Activated CD4-positive, alpha-beta T cell treated with anti-CD3 and anti-CD28 coated beads, Interleukin-2, amount 10 ng/mL, durations not matched to agents 7 days and 5 days (primary cell): Measurements from ENCODE around the gene PALS2. TPM values are rescaled to one million over a fixed set of nuclear protein-coding genes. Genes with fewer than 3 reads are reported as not detected.

ENCODE experiments used
- CTCF ChIA-PET: fragments of 350-600 bp; sonication (Branson Sonifier 250); formaldehyde crosslinking; loops from one replicate; lab custom pipeline; 2021; ENCODE audit warnings: antibody characterized with exemption; lab: Charles Lee
- POLR2A ChIA-PET: fragments of 350-600 bp; sonication (Branson Sonifier 250); formaldehyde crosslinking; loops from one replicate; lab custom pipeline; 2021; ENCODE audit warnings: antibody characterized with exemption; lab: Charles Lee
- DNase-seq: peaks from one replicate; pipeline ENCODE4 v3.0.0-alpha.2; 2020
- H3K27ac Mint-ChIP-seq: one replicate; pipeline ENCODE4 v1.8.0; 2021; ENCODE audit warnings: mild to moderate bottlenecking, moderate library complexity, mixed read lengths
- H3K27me3 Mint-ChIP-seq: one replicate; pipeline ENCODE4 v1.8.0; 2021; ENCODE audit warnings: mixed read lengths
- H3K36me3 Mint-ChIP-seq: one replicate; pipeline ENCODE4 v1.8.0; 2021; ENCODE audit warnings: low read depth, mixed read lengths
- H3K4me1 Mint-ChIP-seq: one replicate; pipeline ENCODE4 v1.8.0; 2021; ENCODE audit warnings: mixed read lengths
- H3K4me3 Mint-ChIP-seq: one replicate; pipeline ENCODE4 v1.8.0; 2021; ENCODE audit warnings: mild to moderate bottlenecking, moderate library complexity, mixed read lengths
- H3K9me3 Mint-ChIP-seq: one replicate; pipeline ENCODE4 v1.8.0; 2021; ENCODE audit warnings: mixed read lengths
- total RNA-seq, 2 experiments: library from RNA; stranded (reverse); gene quantifications; one replicate each; pipeline ENCODE4 v1.2.3, GENCODE V29; 2021

Gene PALS2, protein sequence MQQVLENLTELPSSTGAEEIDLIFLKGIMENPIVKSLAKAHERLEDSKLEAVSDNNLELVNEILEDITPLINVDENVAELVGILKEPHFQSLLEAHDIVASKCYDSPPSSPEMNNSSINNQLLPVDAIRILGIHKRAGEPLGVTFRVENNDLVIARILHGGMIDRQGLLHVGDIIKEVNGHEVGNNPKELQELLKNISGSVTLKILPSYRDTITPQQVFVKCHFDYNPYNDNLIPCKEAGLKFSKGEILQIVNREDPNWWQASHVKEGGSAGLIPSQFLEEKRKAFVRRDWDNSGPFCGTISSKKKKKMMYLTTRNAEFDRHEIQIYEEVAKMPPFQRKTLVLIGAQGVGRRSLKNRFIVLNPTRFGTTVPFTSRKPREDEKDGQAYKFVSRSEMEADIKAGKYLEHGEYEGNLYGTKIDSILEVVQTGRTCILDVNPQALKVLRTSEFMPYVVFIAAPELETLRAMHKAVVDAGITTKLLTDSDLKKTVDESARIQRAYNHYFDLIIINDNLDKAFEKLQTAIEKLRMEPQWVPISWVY
- 10 to 100 TPM; 16.1 to 20.2 TPM for total RNA-seq

DNA sequence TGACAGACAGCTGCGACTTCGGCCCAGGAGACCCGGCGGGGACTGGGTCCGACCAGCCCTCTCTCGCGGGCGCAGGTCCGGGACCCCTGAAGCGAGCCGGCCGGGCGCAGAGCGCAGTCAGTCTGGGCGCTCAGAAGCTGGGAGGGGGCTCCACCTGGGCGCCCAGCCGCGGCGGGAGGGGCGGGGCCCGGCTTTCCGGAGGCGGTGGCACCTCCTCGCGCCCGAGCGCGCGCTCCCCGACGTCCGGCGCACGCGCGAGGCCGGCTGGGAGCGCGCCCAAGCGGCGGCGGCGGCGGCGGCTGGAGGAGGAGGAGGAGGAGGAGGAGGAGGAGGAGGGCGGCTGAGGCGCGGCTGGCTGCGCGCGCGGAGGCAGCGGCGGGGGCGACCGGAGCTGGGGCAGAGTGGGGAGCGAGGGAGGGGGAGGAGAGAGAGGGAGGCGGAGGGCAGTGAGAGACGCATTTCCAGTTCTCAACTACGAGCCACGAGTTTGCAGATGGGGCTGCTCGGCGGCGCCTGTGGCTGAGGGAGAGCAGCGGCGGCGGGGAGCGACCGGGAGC lies at the start of gene PALS2:
Gene PALS2, plus strand, starts transcription at position 456 of the 557 bp plus-strand sequence. CDS start 50,216 bp downstream, outside the sequence.
- peak within 1 kb of the TSS; percentile 85 for H3K27ac Mint-ChIP-seq
- H3K4me1 Mint-ChIP-seq: peaks cover 37% of the 10 kb centered on the region
- peak within 1 kb of the TSS; percentile 89 for H3K4me3 Mint-ChIP-seq
- no peaks in the 10 kb centered on the region for H3K9me3 Mint-ChIP-seq
- peak; percentile 76 for DNase-seq
- CTCF ChIA-PET: interaction anchor here (1.3 to 1.6 kb wide), 3 partner anchors 10 to 526 kb away, joined by 3 to 7 read pairs (median 4); no protein-coding TSS in a partner anchor
- H3K27me3 Mint-ChIP-seq: peaks cover 35% of the 10 kb centered on the region
- POLR2A ChIA-PET: interaction anchor here (0.6 kb wide), 1 partner anchor 100 kb away, joined by 3 read pairs; no protein-coding TSS in a partner anchor
- no peaks in the 10 kb centered on the region for H3K36me3 Mint-ChIP-seq

DNA sequence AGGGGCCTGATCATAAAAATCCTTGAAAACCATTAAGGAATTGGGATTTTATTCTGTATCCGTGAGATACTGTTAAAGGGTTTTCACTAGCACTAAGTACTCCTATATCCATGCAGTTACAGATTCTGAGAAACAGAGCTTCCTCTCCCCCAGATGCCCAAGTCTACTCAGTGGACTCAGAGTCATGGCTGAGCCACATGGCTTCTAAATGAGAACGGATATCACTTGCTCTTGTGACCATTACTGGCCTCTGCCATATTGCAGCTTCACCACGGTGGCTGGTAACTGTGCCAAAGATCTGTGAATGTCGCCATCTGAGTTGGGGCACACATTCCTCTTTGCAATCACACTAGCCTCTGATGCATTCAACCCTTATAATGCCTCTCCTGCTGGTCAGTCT lies 42.0 kb upstream of the PALS2 start:
- Mint-ChIP-seq H3K4me1 (no peaks in the 10 kb centered on the region), H3K27me3 (peaks cover 23% of the 10 kb centered on the region), H3K27ac (no peak overlapping the region), H3K9me3 (no peaks in the 10 kb centered on the region), H3K36me3 (no peaks in the 10 kb centered on the region), H3K4me3 (no peak overlapping the region)
- DNase-seq: no peak
- ChIA-PET CTCF (no interaction called here), POLR2A (no interaction called here)

DNA sequence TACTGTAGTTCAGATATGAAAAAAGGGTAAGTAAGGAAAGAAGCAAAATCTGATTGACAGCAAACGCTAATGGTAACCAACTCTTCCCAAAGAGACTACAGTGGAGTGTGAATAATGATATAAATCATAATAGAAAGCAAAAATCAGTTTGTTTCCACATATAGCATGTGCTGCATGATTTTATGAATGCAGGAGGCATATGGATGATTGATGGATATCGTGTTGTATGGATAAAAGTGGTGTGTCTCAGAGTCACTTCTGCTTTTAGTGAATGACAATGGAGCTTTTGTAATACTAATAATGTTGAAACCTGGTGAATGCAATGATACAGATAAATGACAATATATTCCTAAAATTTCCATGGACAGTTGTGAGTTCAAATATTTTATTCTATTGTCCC lies 36.6 kb upstream of the PALS2 start:
- POLR2A ChIA-PET: no interaction called here
- CTCF ChIA-PET: no interaction called here
- Mint-ChIP-seq H3K9me3 (no peaks in the 10 kb centered on the region), H3K4me3 (no peak overlapping the region), H3K36me3 (no peaks in the 10 kb centered on the region), H3K4me1 (no peaks in the 10 kb centered on the region), H3K27ac (no peak overlapping the region), H3K27me3 (peaks cover 8% of the 10 kb centered on the region)
- no peak for DNase-seq

DNA sequence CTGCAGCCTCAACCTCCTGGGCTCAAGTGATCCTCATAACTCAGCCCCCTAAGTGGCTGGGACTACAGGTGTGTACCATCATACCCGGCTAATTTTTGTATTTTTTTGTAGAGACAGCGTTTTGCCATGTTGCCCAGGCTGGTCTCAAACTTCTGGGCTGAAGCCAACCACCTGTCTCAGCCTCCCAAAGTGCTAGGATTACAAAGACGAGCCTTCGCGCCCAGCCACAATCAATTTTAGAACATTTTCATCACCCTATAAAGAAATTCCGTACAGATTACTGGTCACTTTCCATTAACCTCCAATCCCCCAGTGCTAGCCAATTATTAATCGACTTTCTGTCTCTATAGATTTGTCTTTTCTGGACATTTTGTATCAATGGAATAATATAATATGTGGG lies 32.3 kb upstream of the PALS2 start:
- ChIA-PET CTCF (no interaction called here), POLR2A (no interaction called here)
- Mint-ChIP-seq H3K9me3 (no peaks in the 10 kb centered on the region), H3K4me3 (no peak overlapping the region), H3K27ac (no peak overlapping the region), H3K27me3 (peaks cover 3% of the 10 kb centered on the region), H3K36me3 (no peaks in the 10 kb centered on the region), H3K4me1 (no peaks in the 10 kb centered on the region)
- no peak for DNase-seq

DNA sequence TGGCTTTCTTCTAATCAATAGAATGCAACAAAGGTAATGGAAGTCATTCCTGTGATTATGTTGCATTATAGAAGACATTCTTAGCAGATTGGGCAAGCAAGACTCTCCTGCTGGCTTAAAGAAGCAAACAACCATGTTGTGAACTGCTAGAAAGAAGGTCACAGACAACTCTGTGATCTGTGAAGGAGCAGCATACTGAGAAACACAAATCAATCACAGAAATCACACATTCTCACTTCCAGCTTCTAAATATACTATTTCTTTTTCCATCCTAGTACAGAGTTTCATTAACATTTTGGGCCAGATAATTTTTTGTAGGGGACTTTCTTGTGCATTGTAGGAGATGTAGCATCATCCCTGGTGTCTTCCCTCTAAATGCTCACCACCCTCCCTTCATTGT lies 28.0 kb upstream of the PALS2 start:
- no peak overlapping the region for H3K4me3 Mint-ChIP-seq
- DNase-seq: no peak
- no peaks in the 10 kb centered on the region for H3K9me3 Mint-ChIP-seq
- H3K36me3 Mint-ChIP-seq: no peaks in the 10 kb centered on the region
- H3K4me1 Mint-ChIP-seq: no peaks in the 10 kb centered on the region
- peaks cover 3% of the 10 kb centered on the region for H3K27me3 Mint-ChIP-seq
- CTCF ChIA-PET: no interaction called here
- H3K27ac Mint-ChIP-seq: no peak overlapping the region
- POLR2A ChIA-PET: no interaction called here

DNA sequence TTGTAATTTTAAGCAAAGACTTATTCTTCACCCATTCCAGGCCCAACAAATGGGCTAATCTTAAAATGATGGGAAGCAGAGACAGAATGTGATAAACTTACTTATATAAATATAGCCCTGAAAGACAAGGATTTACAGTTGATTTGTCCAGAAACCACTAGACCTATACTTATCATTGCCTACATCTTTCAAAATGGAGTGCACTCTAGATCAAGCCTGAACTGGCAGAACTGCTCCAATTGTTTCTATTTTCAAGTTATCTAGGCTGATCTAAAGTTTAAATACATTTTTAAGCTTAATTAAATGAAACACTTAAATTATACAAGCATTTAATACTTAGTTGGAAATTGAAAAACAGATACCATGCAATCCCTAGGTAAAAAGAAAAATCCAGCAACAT lies 24.9 kb upstream of the PALS2 start:
- Mint-ChIP-seq H3K27ac (no peak overlapping the region), H3K4me3 (no peak overlapping the region), H3K9me3 (no peaks in the 10 kb centered on the region), H3K27me3 (peaks cover 3% of the 10 kb centered on the region), H3K36me3 (no peaks in the 10 kb centered on the region), H3K4me1 (no peaks in the 10 kb centered on the region)
- ChIA-PET POLR2A (no interaction called here), CTCF (no interaction called here)
- DNase-seq: no peak

DNA sequence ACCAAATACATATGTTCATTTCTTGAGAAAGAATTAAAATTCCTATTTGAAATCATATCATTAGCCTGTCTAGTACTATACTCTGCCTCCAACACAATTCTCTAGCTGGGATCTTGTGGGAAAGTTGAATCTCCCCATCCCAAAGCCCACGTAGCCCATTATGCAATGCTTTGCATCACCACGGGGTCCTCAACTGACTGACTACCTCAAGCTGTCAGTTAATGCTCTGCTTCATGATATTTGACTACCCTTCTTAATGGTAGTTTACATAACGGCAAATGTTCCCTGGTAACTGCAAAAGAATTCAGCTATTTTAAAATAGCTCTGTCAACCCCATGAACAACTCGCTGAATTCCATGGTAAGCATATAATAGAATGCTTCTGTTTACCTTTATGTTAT lies 23.3 kb upstream of the PALS2 start:
- Mint-ChIP-seq H3K27me3 (peaks cover 3% of the 10 kb centered on the region), H3K4me3 (no peak overlapping the region), H3K36me3 (no peaks in the 10 kb centered on the region), H3K9me3 (no peaks in the 10 kb centered on the region), H3K4me1 (no peaks in the 10 kb centered on the region), H3K27ac (no peak overlapping the region)
- DNase-seq: no peak
- ChIA-PET POLR2A (no interaction called here), CTCF (no interaction called here)

DNA sequence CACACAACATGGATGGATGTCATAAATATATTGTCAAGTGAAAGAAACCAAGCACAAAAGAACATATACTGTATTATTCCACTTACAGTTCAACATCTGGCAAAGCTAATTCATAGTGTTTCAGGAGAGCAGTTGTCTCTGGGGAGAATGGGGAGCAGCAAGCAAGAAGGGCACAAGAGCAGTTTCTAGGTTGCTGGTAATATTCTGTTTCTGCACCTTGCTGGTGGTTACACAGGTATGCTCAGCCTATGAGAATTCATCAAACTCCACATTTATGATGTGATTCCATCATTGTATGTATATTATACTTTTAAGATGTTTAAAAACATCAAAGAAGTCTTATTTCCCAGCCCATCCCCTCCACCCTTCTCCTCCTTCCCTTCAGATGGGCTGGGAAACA lies 18.1 kb upstream of the PALS2 start:
- Mint-ChIP-seq H3K4me1 (peaks cover 2% of the 10 kb centered on the region), H3K27me3 (peaks cover 3% of the 10 kb centered on the region), H3K27ac (no peak overlapping the region), H3K36me3 (no peaks in the 10 kb centered on the region), H3K9me3 (no peaks in the 10 kb centered on the region), H3K4me3 (no peak overlapping the region)
- no peak for DNase-seq
- POLR2A ChIA-PET: no interaction called here
- CTCF ChIA-PET: no interaction called here

DNA sequence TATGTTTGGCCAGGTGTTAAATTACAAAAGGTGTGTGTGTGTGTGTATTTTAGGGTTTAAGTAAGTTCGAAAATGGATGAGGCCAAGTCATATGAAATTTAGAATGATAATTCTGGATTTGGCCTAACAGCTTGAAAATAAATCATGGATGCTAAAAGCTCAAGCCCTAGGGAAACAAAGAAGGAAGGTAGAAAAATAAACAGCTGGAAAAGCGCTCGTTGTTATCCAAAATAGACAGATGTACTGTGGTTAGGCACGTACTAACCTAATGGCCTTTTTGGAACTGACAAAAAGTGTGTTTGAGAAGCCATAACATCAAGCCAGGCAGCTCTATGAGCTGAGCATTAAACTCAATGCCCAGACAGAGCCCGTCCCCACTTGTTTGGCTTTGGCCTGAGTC lies 17.5 kb upstream of the PALS2 start:
- Mint-ChIP-seq H3K4me3 (no peak overlapping the region), H3K27me3 (peaks cover 3% of the 10 kb centered on the region), H3K9me3 (no peaks in the 10 kb centered on the region), H3K27ac (no peak overlapping the region), H3K36me3 (no peaks in the 10 kb centered on the region), H3K4me1 (peaks cover 8% of the 10 kb centered on the region)
- ChIA-PET CTCF (no interaction called here), POLR2A (no interaction called here)
- no peak for DNase-seq

DNA sequence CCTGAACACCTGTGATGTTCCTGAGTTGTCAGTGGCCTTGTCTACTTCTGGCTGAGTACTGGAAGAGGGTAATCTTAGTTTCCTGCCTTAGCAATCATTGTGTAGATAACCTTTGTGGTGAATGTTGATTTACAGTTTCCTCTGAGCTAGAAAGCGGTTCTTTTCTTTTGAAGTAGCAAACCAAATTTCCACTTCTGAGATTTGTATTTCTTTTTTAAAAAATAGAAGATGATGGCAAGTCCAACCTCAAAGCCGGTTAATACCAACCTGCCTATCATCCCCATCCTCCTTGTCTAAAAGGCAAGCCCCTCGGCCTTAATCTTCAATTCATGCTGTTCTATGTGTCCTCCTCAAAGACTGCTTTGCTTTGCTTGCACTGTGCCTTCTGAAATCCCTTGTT lies 12.5 kb upstream of the PALS2 start:
- POLR2A ChIA-PET: no interaction called here
- DNase-seq: peak; percentile 16
- CTCF ChIA-PET: no interaction called here

DNA sequence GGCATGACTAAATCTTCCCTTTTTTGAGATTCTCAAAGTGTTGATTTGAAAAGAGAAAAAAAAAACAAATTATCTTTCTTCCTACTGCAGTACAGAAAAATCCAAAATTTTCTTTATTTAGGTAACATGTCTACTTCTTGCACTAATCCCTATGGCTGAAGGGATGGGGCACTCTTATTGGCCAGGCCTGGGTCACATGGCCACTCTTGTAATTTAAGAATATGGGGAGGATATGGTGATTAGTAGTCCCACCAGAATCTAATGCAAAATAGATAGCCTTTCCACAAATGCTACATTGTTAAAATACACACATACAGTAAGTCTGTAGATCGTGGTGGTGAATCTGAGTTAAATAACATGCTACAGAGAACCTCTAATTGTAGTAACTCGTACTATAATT lies 7.0 kb upstream of the PALS2 start:
- Mint-ChIP-seq H3K36me3 (no peaks in the 10 kb centered on the region), H3K27me3 (peaks cover 28% of the 10 kb centered on the region), H3K27ac (no peak overlapping the region), H3K4me1 (peaks cover 7% of the 10 kb centered on the region), H3K9me3 (no peaks in the 10 kb centered on the region), H3K4me3 (no peak overlapping the region)
- no peak for DNase-seq
- POLR2A ChIA-PET: no interaction called here
- CTCF ChIA-PET: no interaction called here

More for the DNA sequence above, 12.5 kb upstream of the PALS2 start:
- H3K27me3 Mint-ChIP-seq: peaks cover 3% of the 10 kb centered on the region
- no peaks in the 10 kb centered on the region for H3K36me3 Mint-ChIP-seq
- peaks cover 20% of the 10 kb centered on the region for H3K4me1 Mint-ChIP-seq
- H3K4me3 Mint-ChIP-seq: no peak overlapping the region
- peak overlapping the region; percentile 32 for H3K27ac Mint-ChIP-seq
- no peaks in the 10 kb centered on the region for H3K9me3 Mint-ChIP-seq

DNA sequence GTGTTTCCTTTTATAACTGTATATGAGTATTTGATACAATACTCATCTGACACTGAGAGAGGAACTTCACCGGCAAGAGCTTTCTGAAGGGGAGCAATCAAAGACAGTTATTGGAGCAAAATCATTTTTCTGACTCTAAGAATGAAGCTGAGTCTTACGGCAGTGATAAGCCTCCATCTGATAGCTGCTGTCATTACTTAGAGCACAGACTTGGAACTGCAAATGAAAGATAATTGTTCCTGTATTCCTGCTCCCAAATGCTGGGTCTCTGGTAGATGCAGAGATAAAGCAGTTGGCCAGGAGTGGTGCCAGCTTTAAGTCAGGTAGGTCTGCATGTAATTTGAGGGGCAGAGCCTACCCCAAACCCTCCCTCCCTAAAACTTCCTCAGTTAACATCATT lies 2.3 kb upstream of the PALS2 start:
- H3K27ac Mint-ChIP-seq: no peak overlapping the region
- CTCF ChIA-PET: interaction anchor here (0.6 kb wide), 1 partner anchor 28 kb away, joined by 3 read pairs; no protein-coding TSS in a partner anchor
- no peaks in the 10 kb centered on the region for H3K9me3 Mint-ChIP-seq
- peaks cover 35% of the 10 kb centered on the region for H3K27me3 Mint-ChIP-seq
- no peaks in the 10 kb centered on the region for H3K36me3 Mint-ChIP-seq
- no peak overlapping the region for H3K4me3 Mint-ChIP-seq
- POLR2A ChIA-PET: no interaction called here
- no peak for DNase-seq
- H3K4me1 Mint-ChIP-seq: peaks cover 30% of the 10 kb centered on the region

DNA sequence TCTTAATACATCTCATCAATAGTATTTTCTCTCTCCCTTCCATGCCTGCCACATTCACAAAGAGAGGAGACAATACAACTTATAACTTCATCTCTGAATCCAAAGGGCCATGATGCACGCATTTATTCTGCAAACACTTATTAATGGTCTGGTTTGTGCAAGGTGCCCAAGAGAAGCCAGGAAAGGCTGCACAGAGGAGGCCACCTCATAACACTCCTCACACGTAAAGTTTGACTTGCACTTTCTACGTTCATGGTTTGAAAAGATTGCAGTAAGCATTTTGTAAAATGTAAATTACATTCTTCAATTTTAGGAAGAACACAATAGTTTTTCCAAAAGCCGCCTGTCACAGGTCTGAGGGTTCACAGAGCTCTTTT lies 1.2 kb upstream of the PALS2 start:
- CTCF ChIA-PET: no interaction called here
- POLR2A ChIA-PET: no interaction called here
- DNase-seq: no peak

More for the DNA sequence above, 1.2 kb upstream of the PALS2 start:
- Mint-ChIP-seq H3K9me3 (no peaks in the 10 kb centered on the region), H3K4me1 (peaks cover 36% of the 10 kb centered on the region), H3K27ac (peak overlapping the region; percentile 82), H3K4me3 (peak overlapping the region; percentile 81), H3K36me3 (no peaks in the 10 kb centered on the region), H3K27me3 (peaks cover 35% of the 10 kb centered on the region)
